ENCODE measurements around the gene CTAGE8.
"Not testable (repeated sequence)": the region's sequence is repeated elsewhere in the genome, so short reads cannot be mapped to it uniquely, and the experiment has no call there.

CTAGE8 gene
- long read RNA-seq, result 0 reads

GRCh38 chr7:144269188-144269587, at the start of gene CTAGE8:
TSS of gene CTAGE8 (minus strand) at chr7:144269288. CDS start at chr7:144269250, 38 bp downstream.
- H3K27me3 ChIP-seq (ENCODE audit: insufficient read depth, poor library complexity, severe bottlenecking); H3K27ac ChIP-seq (replicated peaks); DNase-seq (ENCODE audit: low read depth in 1 of 2, low spot score in 1 of 2); H3K4me3 ChIP-seq (replicated peaks; ENCODE audit: insufficient read depth, low read length): not testable (repeated sequence)

- DNase-seq (ENCODE audit: low read depth in 1 of 2, low spot score in 1 of 2); H3K4me3 ChIP-seq (replicated peaks; ENCODE audit: insufficient read depth, low read length); H3K27me3 ChIP-seq (ENCODE audit: insufficient read depth, poor library complexity, severe bottlenecking); H3K27ac ChIP-seq (replicated peaks): not testable (repeated sequence)
These were observed 48.4 kb upstream of the CTAGE8 start for GRCh38 chr7:144317537-144317936.

- H3K4me3 ChIP-seq (replicated peaks; ENCODE audit: insufficient read depth, low read length); H3K27ac ChIP-seq (replicated peaks); DNase-seq (ENCODE audit: low read depth in 1 of 2, low spot score in 1 of 2); H3K27me3 ChIP-seq (ENCODE audit: insufficient read depth, poor library complexity, severe bottlenecking): not testable (repeated sequence)
These were observed 42.9 kb upstream of the CTAGE8 start, which contains the start of gene OR2A1 for GRCh38 chr7:144311872-144312469. TSS of gene OR2A1 (plus strand) at chr7:144312419. CDS start at chr7:144318125, 5,706 bp downstream.

GRCh38 chr7:144311218-144311617, 42.1 kb upstream of the CTAGE8 start:
- not testable (repeated sequence) for DNase-seq (ENCODE audit: low read depth in 1 of 2, low spot score in 1 of 2); H3K4me3 ChIP-seq (replicated peaks; ENCODE audit: insufficient read depth, low read length); H3K27me3 ChIP-seq (ENCODE audit: insufficient read depth, poor library complexity, severe bottlenecking); H3K27ac ChIP-seq (replicated peaks)

GRCh38 chr7:144309702-144310101, 40.6 kb upstream of the CTAGE8 start:
- not testable (repeated sequence) for H3K27ac ChIP-seq (replicated peaks); H3K4me3 ChIP-seq (replicated peaks; ENCODE audit: insufficient read depth, low read length); DNase-seq (ENCODE audit: low read depth in 1 of 2, low spot score in 1 of 2); H3K27me3 ChIP-seq (ENCODE audit: insufficient read depth, poor library complexity, severe bottlenecking)

- H3K27ac ChIP-seq (replicated peaks); DNase-seq (ENCODE audit: low read depth in 1 of 2, low spot score in 1 of 2); H3K4me3 ChIP-seq (replicated peaks; ENCODE audit: insufficient read depth, low read length); H3K27me3 ChIP-seq (ENCODE audit: insufficient read depth, poor library complexity, severe bottlenecking): not testable (repeated sequence)
These were observed 36.1 kb upstream of the CTAGE8 start for GRCh38 chr7:144305156-144305555.

GRCh38 chr7:144303607-144304006, 34.5 kb upstream of the CTAGE8 start:
- H3K27ac ChIP-seq (replicated peaks); H3K27me3 ChIP-seq (ENCODE audit: insufficient read depth, poor library complexity, severe bottlenecking); H3K4me3 ChIP-seq (replicated peaks; ENCODE audit: insufficient read depth, low read length); DNase-seq (ENCODE audit: low read depth in 1 of 2, low spot score in 1 of 2): not testable (repeated sequence)

GRCh38 chr7:144302578-144303303, 33.7 kb upstream of the CTAGE8 start:
- not testable (repeated sequence) for H3K27me3 ChIP-seq (ENCODE audit: insufficient read depth, poor library complexity, severe bottlenecking); DNase-seq (ENCODE audit: low read depth in 1 of 2, low spot score in 1 of 2); H3K27ac ChIP-seq (replicated peaks); H3K4me3 ChIP-seq (replicated peaks; ENCODE audit: insufficient read depth, low read length)

- not testable (repeated sequence) for H3K27ac ChIP-seq (replicated peaks); H3K4me3 ChIP-seq (replicated peaks; ENCODE audit: insufficient read depth, low read length); H3K27me3 ChIP-seq (ENCODE audit: insufficient read depth, poor library complexity, severe bottlenecking); DNase-seq (ENCODE audit: low read depth in 1 of 2, low spot score in 1 of 2)
These were observed 24.9 kb upstream of the CTAGE8 start for GRCh38 chr7:144293794-144294499.

GRCh38 chr7:144292384-144293161, 23.5 kb upstream of the CTAGE8 start:
- not testable (repeated sequence) for H3K4me3 ChIP-seq (replicated peaks; ENCODE audit: insufficient read depth, low read length); H3K27me3 ChIP-seq (ENCODE audit: insufficient read depth, poor library complexity, severe bottlenecking); H3K27ac ChIP-seq (replicated peaks); DNase-seq (ENCODE audit: low read depth in 1 of 2, low spot score in 1 of 2)

- H3K4me3 ChIP-seq (replicated peaks; ENCODE audit: insufficient read depth, low read length); H3K27me3 ChIP-seq (ENCODE audit: insufficient read depth, poor library complexity, severe bottlenecking); H3K27ac ChIP-seq (replicated peaks); DNase-seq (ENCODE audit: low read depth in 1 of 2, low spot score in 1 of 2): not testable (repeated sequence)
These were observed 22.5 kb upstream of the CTAGE8 start for GRCh38 chr7:144291607-144292006.

- H3K27ac ChIP-seq (replicated peaks); H3K4me3 ChIP-seq (replicated peaks; ENCODE audit: insufficient read depth, low read length); DNase-seq (ENCODE audit: low read depth in 1 of 2, low spot score in 1 of 2): not testable (repeated sequence)
These were observed 18.2 kb upstream of the CTAGE8 start for GRCh38 chr7:144287171-144287784.

GRCh38 chr7:144283716-144284115, 14.6 kb upstream of the CTAGE8 start:
- H3K27me3 ChIP-seq (ENCODE audit: insufficient read depth, poor library complexity, severe bottlenecking); H3K27ac ChIP-seq (replicated peaks); DNase-seq (ENCODE audit: low read depth in 1 of 2, low spot score in 1 of 2); H3K4me3 ChIP-seq (replicated peaks; ENCODE audit: insufficient read depth, low read length): not testable (repeated sequence)

More at GRCh38 chr7:144287171-144287784, 18.2 kb upstream of the CTAGE8 start:
- H3K27me3 ChIP-seq (ENCODE audit: insufficient read depth, poor library complexity, severe bottlenecking), result not testable (repeated sequence)

- H3K27me3 ChIP-seq (ENCODE audit: insufficient read depth, poor library complexity, severe bottlenecking); H3K4me3 ChIP-seq (replicated peaks; ENCODE audit: insufficient read depth, low read length); DNase-seq (ENCODE audit: low read depth in 1 of 2, low spot score in 1 of 2); H3K27ac ChIP-seq (replicated peaks): not testable (repeated sequence)
These were observed 13.4 kb upstream of the CTAGE8 start for GRCh38 chr7:144282490-144282889.

Measured in HL-60 (cell line).